WTC11 (cell line): ENCODE results near the gene ADCY6. TPM values are rescaled to one million over a fixed set of nuclear protein-coding genes. Genes with fewer than 3 reads are reported as not detected.

Source experiments
- ATAC-seq: fragments of 200-7000 bp; cut with Tn5 transposase; 2 replicates; pipeline ENCODE4 v1.10.0; 2021; ENCODE audit warnings: mild to moderate bottlenecking, moderate library complexity
- CTCF ChIA-PET: fragments of 300-600 bp; sonication (Branson Sonifier 250); formaldehyde crosslinking; loops from one replicate; lab custom pipeline; 2021; ENCODE audit warnings: antibody characterized with exemption; lab: Charles Lee
- POLR2A ChIA-PET: fragments of 350-600 bp; sonication (Branson Sonifier 250); formaldehyde crosslinking; loops from one replicate; lab custom pipeline; 2021; ENCODE audit warnings: antibody characterized with exemption; lab: Charles Lee
- DNase-seq: peaks from one replicate; pipeline ENCODE4 v3.0.0; 2021; ENCODE audit warnings: low spot score
- H3K27ac Mint-ChIP-seq: 2 replicates; pipeline ENCODE4 v1.8.0; 2021; ENCODE audit warnings: mixed read lengths
- H3K27me3 Mint-ChIP-seq: 2 replicates; pipeline ENCODE4 v1.8.0; 2021; ENCODE audit warnings: low read depth, mild to moderate bottlenecking, moderate library complexity, mixed read lengths
- H3K36me3 Mint-ChIP-seq: 2 replicates; pipeline ENCODE4 v1.8.0; 2021; ENCODE audit warnings: mixed read lengths
- H3K4me1 Mint-ChIP-seq: 2 replicates; pipeline ENCODE4 v1.8.0; 2022; ENCODE audit warnings: mixed read lengths
- H3K4me3 Mint-ChIP-seq: 2 replicates; pipeline ENCODE4 v1.8.0; 2021; ENCODE audit warnings: mild to moderate bottlenecking, moderate library complexity, mixed read lengths
- H3K9me3 Mint-ChIP-seq: 2 replicates; pipeline ENCODE4 v1.8.0; 2021; ENCODE audit warnings: mixed read lengths
- ELF4 ChIP-seq: sonication (generic); formaldehyde crosslinking; IDR thresholded peaks from 2 replicates; pipeline ENCODE4 v1.8.1; 2022; ENCODE audit warnings: low read depth, mild to moderate bottlenecking, moderate library complexity, missing genetic modification reagents
- HMGA2 ChIP-seq: fragments of 250-450 bp; sonication (Bioruptor Pico); IDR thresholded peaks from 2 replicates; pipeline ENCODE4 v1.4.0; 2021; ENCODE audit warnings: mild to moderate bottlenecking, moderate library complexity
- KAT7 ChIP-seq: sonication (generic); formaldehyde crosslinking; IDR thresholded peaks from 2 replicates; pipeline ENCODE4 v1.8.1; 2023; ENCODE audit warnings: missing genetic modification reagents, mild to moderate bottlenecking, borderline replicate concordance
- MXD4 ChIP-seq: fragments of 250-450 bp; sonication (Bioruptor Pico); IDR thresholded peaks from 2 replicates; pipeline ENCODE4 v1.8.0; 2021; ENCODE audit warnings: mild to moderate bottlenecking, moderate library complexity, borderline replicate concordance
- NFYB ChIP-seq: sonication (generic); formaldehyde crosslinking; conservative IDR thresholded peaks from 2 replicates; pipeline ENCODE4 v1.8.0; 2022; ENCODE audit warnings: low read depth, missing genetic modification reagents
- NR1H2 ChIP-seq: sonication (generic); formaldehyde crosslinking; IDR thresholded peaks from 2 replicates; pipeline ENCODE4 v1.9.0; 2021; ENCODE audit warnings: mild to moderate bottlenecking, moderate library complexity, missing genetic modification reagents
- ZNF219 ChIP-seq: sonication (generic); formaldehyde crosslinking; IDR thresholded peaks from 2 replicates; pipeline ENCODE4 v1.8.0; 2023; ENCODE audit warnings: missing genetic modification reagents, mild to moderate bottlenecking, borderline replicate concordance
- ZNF423 ChIP-seq: fragments of 250-450 bp; sonication (Bioruptor Pico); IDR thresholded peaks from 2 replicates; pipeline ENCODE4 v2.1.2; 2022; ENCODE audit warnings: mild to moderate bottlenecking, moderate library complexity
- total RNA-seq: library from RNA; stranded (reverse); gene quantifications from 3 replicates; pipeline ENCODE4 v1.2.3, GENCODE V29; 2021
- TF ChIP-seq, protein P1 (sequence below): fragments of 250-450 bp; sonication (Bioruptor Pico); IDR thresholded peaks from 2 replicates; pipeline ENCODE4 v1.8.0; 2021; ENCODE audit warnings: mild to moderate bottlenecking
- TF ChIP-seq, protein P2 (sequence below): sonication (generic); formaldehyde crosslinking; IDR thresholded peaks from 2 replicates; pipeline ENCODE4 v1.8.0; 2023; ENCODE audit warnings: missing genetic modification reagents
- TF ChIP-seq, protein P3 (sequence below): sonication (generic); formaldehyde crosslinking; IDR thresholded peaks from 2 replicates; pipeline ENCODE4 v1.8.0; 2023; ENCODE audit warnings: missing genetic modification reagents, mild to moderate bottlenecking, borderline replicate concordance
- TF ChIP-seq, protein P4 (sequence below): sonication (generic); formaldehyde crosslinking; IDR thresholded peaks from 2 replicates; pipeline ENCODE4 v1.8.1; 2022; ENCODE audit warnings: mild to moderate bottlenecking, missing genetic modification reagents, moderate library complexity, borderline replicate concordance
- TF ChIP-seq, protein P5 (sequence below): fragments of 250-450 bp; sonication (Bioruptor Pico); IDR thresholded peaks from 2 replicates; pipeline ENCODE4 v2.1.2; 2022; ENCODE audit warnings: mild to moderate bottlenecking, moderate library complexity
- TF ChIP-seq, protein P6 (sequence below): sonication (generic); formaldehyde crosslinking; conservative IDR thresholded peaks from 2 replicates; pipeline ENCODE4 v1.8.1; 2022; ENCODE audit warnings: mild to moderate bottlenecking, missing genetic modification reagents

ADCY6 gene
- total RNA-seq, 1 experiment from 2014 or later = 12.8 TPM

DNA sequence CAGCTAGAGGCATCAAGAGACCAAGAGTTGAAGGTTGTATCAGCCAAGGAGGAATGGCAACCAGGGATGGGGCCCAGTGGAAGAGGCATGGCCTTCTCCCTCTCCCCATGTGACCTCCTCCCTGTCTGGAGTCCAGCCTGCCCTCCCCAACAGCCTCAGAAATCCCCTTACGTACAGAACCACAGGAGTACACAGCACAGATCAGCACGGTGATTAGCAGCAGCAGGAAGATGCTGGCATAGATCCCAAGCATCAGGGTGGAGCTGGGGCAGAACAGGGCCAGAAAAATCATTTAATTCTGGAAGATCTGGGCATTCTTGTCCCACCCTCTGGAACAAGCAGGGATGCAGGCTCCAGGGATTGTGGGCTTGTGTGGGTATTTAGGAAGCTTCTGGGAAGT lies 14.4 kb downstream of the ADCY6 start:
- ATAC-seq (no peak), DNase-seq (no peak)
- Mint-ChIP-seq H3K4me1 (peaks cover 21% of the 10 kb centered on the region), H3K4me3 (no peak overlapping the region), H3K27me3 (no peaks in the 10 kb centered on the region), H3K9me3 (no peaks in the 10 kb centered on the region), H3K36me3 (peaks cover 13% of the 10 kb centered on the region), H3K27ac (no peak overlapping the region)
- ChIA-PET POLR2A (no interaction called here), CTCF (no interaction called here)
- TF ChIP-seq, protein P1, sequence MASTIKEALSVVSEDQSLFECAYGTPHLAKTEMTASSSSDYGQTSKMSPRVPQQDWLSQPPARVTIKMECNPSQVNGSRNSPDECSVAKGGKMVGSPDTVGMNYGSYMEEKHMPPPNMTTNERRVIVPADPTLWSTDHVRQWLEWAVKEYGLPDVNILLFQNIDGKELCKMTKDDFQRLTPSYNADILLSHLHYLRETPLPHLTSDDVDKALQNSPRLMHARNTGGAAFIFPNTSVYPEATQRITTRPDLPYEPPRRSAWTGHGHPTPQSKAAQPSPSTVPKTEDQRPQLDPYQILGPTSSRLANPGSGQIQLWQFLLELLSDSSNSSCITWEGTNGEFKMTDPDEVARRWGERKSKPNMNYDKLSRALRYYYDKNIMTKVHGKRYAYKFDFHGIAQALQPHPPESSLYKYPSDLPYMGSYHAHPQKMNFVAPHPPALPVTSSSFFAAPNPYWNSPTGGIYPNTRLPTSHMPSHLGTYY = no peak
- TF ChIP-seq, protein P2, sequence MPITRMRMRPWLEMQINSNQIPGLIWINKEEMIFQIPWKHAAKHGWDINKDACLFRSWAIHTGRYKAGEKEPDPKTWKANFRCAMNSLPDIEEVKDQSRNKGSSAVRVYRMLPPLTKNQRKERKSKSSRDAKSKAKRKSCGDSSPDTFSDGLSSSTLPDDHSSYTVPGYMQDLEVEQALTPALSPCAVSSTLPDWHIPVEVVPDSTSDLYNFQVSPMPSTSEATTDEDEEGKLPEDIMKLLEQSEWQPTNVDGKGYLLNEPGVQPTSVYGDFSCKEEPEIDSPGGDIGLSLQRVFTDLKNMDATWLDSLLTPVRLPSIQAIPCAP (CRISPR knock-in tag) = no peak
- TF ChIP-seq ELF4 (CRISPR knock-in tag) (no peak), ZNF219 (CRISPR knock-in tag) (no peak), ZNF423 (CRISPR knock-in tag) (no peak), MXD4 (CRISPR knock-in tag) (no peak), HMGA2 (CRISPR knock-in tag) (no peak), NR1H2 (CRISPR knock-in tag) (no peak)
- TF ChIP-seq, protein P3, sequence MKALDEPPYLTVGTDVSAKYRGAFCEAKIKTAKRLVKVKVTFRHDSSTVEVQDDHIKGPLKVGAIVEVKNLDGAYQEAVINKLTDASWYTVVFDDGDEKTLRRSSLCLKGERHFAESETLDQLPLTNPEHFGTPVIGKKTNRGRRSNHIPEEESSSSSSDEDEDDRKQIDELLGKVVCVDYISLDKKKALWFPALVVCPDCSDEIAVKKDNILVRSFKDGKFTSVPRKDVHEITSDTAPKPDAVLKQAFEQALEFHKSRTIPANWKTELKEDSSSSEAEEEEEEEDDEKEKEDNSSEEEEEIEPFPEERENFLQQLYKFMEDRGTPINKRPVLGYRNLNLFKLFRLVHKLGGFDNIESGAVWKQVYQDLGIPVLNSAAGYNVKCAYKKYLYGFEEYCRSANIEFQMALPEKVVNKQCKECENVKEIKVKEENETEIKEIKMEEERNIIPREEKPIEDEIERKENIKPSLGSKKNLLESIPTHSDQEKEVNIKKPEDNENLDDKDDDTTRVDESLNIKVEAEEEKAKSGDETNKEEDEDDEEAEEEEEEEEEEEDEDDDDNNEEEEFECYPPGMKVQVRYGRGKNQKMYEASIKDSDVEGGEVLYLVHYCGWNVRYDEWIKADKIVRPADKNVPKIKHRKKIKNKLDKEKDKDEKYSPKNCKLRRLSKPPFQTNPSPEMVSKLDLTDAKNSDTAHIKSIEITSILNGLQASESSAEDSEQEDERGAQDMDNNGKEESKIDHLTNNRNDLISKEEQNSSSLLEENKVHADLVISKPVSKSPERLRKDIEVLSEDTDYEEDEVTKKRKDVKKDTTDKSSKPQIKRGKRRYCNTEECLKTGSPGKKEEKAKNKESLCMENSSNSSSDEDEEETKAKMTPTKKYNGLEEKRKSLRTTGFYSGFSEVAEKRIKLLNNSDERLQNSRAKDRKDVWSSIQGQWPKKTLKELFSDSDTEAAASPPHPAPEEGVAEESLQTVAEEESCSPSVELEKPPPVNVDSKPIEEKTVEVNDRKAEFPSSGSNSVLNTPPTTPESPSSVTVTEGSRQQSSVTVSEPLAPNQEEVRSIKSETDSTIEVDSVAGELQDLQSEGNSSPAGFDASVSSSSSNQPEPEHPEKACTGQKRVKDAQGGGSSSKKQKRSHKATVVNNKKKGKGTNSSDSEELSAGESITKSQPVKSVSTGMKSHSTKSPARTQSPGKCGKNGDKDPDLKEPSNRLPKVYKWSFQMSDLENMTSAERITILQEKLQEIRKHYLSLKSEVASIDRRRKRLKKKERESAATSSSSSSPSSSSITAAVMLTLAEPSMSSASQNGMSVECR (CRISPR knock-in tag) = no peak
- TF ChIP-seq, protein P4, sequence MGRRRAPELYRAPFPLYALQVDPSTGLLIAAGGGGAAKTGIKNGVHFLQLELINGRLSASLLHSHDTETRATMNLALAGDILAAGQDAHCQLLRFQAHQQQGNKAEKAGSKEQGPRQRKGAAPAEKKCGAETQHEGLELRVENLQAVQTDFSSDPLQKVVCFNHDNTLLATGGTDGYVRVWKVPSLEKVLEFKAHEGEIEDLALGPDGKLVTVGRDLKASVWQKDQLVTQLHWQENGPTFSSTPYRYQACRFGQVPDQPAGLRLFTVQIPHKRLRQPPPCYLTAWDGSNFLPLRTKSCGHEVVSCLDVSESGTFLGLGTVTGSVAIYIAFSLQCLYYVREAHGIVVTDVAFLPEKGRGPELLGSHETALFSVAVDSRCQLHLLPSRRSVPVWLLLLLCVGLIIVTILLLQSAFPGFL (CRISPR knock-in tag) = no peak
- TF ChIP-seq, protein P5, sequence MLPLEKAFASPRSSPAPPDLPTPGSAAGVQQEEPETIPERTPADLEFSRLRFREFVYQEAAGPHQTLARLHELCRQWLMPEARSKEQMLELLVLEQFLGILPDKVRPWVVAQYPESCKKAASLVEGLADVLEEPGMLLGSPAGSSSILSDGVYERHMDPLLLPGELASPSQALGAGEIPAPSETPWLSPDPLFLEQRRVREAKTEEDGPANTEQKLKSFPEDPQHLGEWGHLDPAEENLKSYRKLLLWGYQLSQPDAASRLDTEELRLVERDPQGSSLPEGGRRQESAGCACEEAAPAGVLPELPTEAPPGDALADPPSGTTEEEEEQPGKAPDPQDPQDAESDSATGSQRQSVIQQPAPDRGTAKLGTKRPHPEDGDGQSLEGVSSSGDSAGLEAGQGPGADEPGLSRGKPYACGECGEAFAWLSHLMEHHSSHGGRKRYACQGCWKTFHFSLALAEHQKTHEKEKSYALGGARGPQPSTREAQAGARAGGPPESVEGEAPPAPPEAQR (CRISPR knock-in tag) = no peak
- TF ChIP-seq, protein P6, sequence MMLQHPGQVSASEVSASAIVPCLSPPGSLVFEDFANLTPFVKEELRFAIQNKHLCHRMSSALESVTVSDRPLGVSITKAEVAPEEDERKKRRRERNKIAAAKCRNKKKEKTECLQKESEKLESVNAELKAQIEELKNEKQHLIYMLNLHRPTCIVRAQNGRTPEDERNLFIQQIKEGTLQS = no peak

DNA sequence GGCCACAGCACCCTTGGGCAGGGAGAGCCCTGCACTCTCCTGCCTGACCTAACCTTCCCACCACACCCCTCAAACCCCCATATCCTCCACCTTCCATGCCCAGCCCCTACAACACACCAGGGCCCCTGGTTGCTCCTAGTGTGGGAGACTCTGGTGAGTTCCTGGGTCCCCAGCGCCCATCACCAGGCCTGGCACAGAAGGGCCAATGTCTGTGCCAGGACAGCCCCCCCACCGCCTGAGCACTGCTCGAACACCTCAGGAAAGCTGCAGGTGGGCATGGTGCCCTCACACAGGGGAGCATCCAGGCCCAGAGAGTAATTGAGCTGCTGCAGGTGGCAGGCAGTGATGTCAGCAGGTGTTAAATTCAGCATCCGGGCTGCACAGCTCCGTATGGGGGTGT lies 15.2 kb downstream of the ADCY6 start:
- peaks cover 24% of the 10 kb centered on the region for H3K4me1 Mint-ChIP-seq
- no peaks in the 10 kb centered on the region for H3K27me3 Mint-ChIP-seq
- H3K9me3 Mint-ChIP-seq = no peaks in the 10 kb centered on the region
- H3K36me3 Mint-ChIP-seq = peaks cover 13% of the 10 kb centered on the region
- DNase-seq = no peak
- H3K27ac Mint-ChIP-seq = no peak overlapping the region
- H3K4me3 Mint-ChIP-seq = no peak overlapping the region
- TF ChIP-seq NFYB (CRISPR knock-in tag) (no peak), KAT7 (CRISPR knock-in tag) (no peak)
- CTCF ChIA-PET = interaction anchor here (1.3 to 1.5 kb wide), 2 partner anchors 16 to 20 kb away, joined by 4 to 5 read pairs; partner anchors contain the start of gene ADCY6
- POLR2A ChIA-PET = no interaction called here
- ATAC-seq = no peak
